ENCODE data around the gene SNRNP200.

- no peak for TF ChIP-seq POU2F2 (IDR thresholded peaks at IDR 0.05; ENCODE audit: low read depth, low read length)
- TF ChIP-seq TAF1 (IDR thresholded peaks at IDR 0.05; ENCODE audit: low read depth, low read length): no peak
- TF ChIP-seq POLR2A (IDR thresholded peaks at IDR 0.05; ENCODE audit: low read depth, low read length): no peak
- no peak for TF ChIP-seq POLR2AphosphoS5 (IDR thresholded peaks at IDR 0.05; ENCODE audit: low read depth, low read length)
These were observed 10.2 kb upstream of the SNRNP200 start for GRCh38 chr2:96315400-96316071.

All from GM12891 (cell line).